Measurements from ENCODE around the gene CASP7.
"Not testable (repeated sequence)": the region's sequence is repeated elsewhere in the genome, so short reads cannot be mapped to it uniquely, and the experiment has no call there.

Gene CASP7

DNA sequence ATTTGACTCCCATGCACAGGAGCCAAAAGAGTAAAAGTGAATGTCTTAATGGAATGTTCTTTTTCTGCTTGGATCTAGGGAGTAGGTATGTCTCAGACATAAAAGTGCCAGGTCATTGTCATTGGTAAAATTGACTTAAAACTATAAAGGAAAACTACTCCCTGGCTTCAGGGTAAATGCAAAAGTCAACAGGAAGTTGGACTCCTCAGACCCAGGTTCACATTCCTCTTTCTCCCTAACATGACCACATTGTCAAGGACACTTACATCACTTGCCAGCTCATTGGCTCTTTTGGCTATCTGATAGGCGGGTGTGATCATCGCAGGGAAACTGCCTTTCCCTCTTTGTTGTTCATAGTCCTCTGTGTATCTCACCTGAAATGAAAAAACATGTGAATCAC, 29.5 kb upstream of the CASP7 start:
- Histone ChIP-seq H3K27ac (ENCODE audit: low read length) (no peak overlapping the region), H3K27me3 (ENCODE audit: low read depth, low read length) (no peaks in the 10 kb centered on the region), H3K4me3 (ENCODE audit: low read depth in 1 of 2, low read length in 2 of 2) (no peak overlapping the region), H3K9me3 (ENCODE audit: control insufficient read depth in 1 of 2, low read length in 2 of 2) (no peaks in the 10 kb centered on the region), H3K4me1 (ENCODE audit: control insufficient read depth in 1 of 2, insufficient read depth in 2 of 2, low read length in 2 of 2) (no peaks in the 10 kb centered on the region), H3K36me3 (ENCODE audit: control insufficient read depth in 1 of 2, insufficient read depth in 2 of 2, low read length in 2 of 2) (no peaks in the 10 kb centered on the region)

DNA sequence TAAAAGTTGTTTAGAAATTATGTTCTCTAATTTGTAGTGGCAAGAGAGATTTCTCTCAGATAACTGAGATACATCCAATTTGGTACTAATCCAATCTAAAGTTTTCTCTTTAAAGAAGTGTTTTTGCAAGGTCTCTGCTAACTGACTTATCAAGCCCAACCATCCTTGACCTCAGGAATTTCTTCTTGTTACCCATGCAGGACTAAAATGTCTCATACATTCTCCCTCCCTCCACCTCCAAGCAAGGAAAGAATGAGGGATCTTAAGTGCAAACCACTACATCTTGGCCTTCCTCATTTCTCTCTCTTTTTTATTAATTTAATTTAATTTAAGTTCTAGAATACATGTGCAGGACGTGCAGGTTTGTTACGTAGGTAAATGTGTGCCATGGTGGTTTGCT, 28.7 kb upstream of the CASP7 start:
- no peak overlapping the region for H3K4me3 ChIP-seq (ENCODE audit: low read depth in 1 of 2, low read length in 2 of 2)
- no peaks in the 10 kb centered on the region for H3K9me3 ChIP-seq (ENCODE audit: control insufficient read depth in 1 of 2, low read length in 2 of 2)
- H3K4me1 ChIP-seq (ENCODE audit: control insufficient read depth in 1 of 2, insufficient read depth in 2 of 2, low read length in 2 of 2), result no peaks in the 10 kb centered on the region
- no peaks in the 10 kb centered on the region for H3K27me3 ChIP-seq (ENCODE audit: low read depth, low read length)
- H3K36me3 ChIP-seq (ENCODE audit: control insufficient read depth in 1 of 2, insufficient read depth in 2 of 2, low read length in 2 of 2), result no peaks in the 10 kb centered on the region
- H3K27ac ChIP-seq (ENCODE audit: low read length), result no peak overlapping the region

DNA sequence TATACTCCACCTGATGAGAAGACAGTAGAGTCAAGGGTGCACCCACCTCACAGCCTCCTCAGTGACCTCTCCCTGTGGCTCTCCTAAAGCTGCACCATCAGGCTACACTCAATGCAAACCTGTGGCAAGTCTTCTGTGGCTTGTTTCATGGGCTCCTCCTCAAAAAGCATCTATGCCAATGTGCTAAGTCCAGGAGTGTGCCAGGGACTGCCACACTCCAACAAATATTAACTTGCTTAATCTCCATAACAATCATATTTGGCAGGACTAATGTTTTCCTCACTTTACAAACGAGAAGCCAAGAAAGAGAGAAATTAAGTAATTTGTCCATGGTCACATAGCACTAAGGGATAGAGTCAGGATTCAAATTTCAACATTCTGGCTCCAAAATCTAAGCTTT, 27.8 kb upstream of the CASP7 start:
- Histone ChIP-seq H3K36me3 (ENCODE audit: control insufficient read depth in 1 of 2, insufficient read depth in 2 of 2, low read length in 2 of 2) (no peaks in the 10 kb centered on the region), H3K9me3 (ENCODE audit: control insufficient read depth in 1 of 2, low read length in 2 of 2) (no peaks in the 10 kb centered on the region), H3K27me3 (ENCODE audit: low read depth, low read length) (no peaks in the 10 kb centered on the region), H3K4me3 (ENCODE audit: low read depth in 1 of 2, low read length in 2 of 2) (no peak overlapping the region), H3K4me1 (ENCODE audit: control insufficient read depth in 1 of 2, insufficient read depth in 2 of 2, low read length in 2 of 2) (no peaks in the 10 kb centered on the region), H3K27ac (ENCODE audit: low read length) (no peak overlapping the region)

DNA sequence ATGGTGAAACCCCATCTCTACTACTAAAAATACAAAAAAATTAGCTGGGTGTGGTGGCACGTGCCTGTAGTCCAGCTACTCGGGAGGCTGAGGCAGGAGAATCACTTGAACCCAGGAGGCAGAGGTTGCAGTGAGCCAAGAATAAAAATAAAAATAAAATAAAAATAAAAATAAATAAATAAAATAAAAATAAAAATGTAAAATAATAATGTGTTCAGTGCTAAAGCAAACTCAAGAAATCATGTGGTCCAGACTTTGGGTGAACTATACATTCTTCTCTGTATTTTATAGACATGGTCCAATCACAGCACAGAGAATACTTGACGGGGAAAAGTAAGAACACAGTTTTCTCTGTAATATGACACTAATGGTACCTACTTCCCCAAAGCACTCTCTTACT, 27.3 kb upstream of the CASP7 start:
- not testable (repeated sequence) for H3K27me3 ChIP-seq (ENCODE audit: low read depth, low read length); H3K4me3 ChIP-seq (ENCODE audit: low read depth in 1 of 2, low read length in 2 of 2); H3K9me3 ChIP-seq (ENCODE audit: control insufficient read depth in 1 of 2, low read length in 2 of 2); H3K27ac ChIP-seq (ENCODE audit: low read length); H3K4me1 ChIP-seq (ENCODE audit: control insufficient read depth in 1 of 2, insufficient read depth in 2 of 2, low read length in 2 of 2); H3K36me3 ChIP-seq (ENCODE audit: control insufficient read depth in 1 of 2, insufficient read depth in 2 of 2, low read length in 2 of 2)

DNA sequence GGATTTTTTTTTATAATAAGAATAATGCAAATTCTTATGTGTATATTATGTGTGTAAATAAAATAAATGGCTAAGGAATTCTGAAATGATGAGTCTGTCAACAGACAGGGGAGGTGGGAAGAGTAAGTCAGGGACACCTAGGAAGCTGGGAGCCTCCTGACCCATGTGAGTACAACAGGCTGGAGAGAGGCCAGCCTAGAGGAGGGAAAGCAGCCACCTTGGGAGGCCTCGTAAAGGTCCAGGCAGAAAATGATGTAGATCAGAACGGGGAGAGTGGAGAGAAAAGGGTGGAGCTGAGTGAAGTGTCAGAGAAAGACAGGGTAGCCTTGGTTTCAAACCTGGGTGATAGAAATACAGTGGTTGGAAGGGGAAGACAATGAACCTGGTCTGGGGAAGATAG, 22.8 kb upstream of the CASP7 start:
- Histone ChIP-seq H3K27ac (ENCODE audit: low read length) (no peak overlapping the region), H3K36me3 (ENCODE audit: control insufficient read depth in 1 of 2, insufficient read depth in 2 of 2, low read length in 2 of 2) (no peaks in the 10 kb centered on the region), H3K4me3 (ENCODE audit: low read depth in 1 of 2, low read length in 2 of 2) (no peak overlapping the region), H3K27me3 (ENCODE audit: low read depth, low read length) (no peaks in the 10 kb centered on the region), H3K4me1 (ENCODE audit: control insufficient read depth in 1 of 2, insufficient read depth in 2 of 2, low read length in 2 of 2) (no peaks in the 10 kb centered on the region), H3K9me3 (ENCODE audit: control insufficient read depth in 1 of 2, low read length in 2 of 2) (no peaks in the 10 kb centered on the region)

DNA sequence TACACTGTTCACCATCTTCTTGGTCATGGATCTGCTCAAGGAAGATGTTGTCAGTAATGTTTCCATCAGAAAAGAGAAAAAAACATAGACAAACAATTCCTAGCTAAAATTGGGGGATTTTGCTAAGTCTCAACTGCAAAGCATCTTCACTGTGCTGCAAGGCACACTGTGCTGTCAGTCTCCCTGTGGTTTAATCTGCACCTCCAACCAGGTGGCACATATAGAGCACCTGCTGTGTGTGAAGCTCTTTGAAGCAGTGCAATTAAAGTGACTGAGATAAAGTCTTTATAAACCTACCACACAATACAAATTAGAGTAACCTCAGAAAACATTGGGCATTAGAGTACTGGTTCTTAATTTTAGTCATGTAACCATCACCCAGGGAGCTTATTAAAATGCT, 22.2 kb upstream of the CASP7 start:
- no peaks in the 10 kb centered on the region for H3K27me3 ChIP-seq (ENCODE audit: low read depth, low read length)
- no peak overlapping the region for H3K4me3 ChIP-seq (ENCODE audit: low read depth in 1 of 2, low read length in 2 of 2)
- H3K27ac ChIP-seq (ENCODE audit: low read length), result no peak overlapping the region
- H3K36me3 ChIP-seq (ENCODE audit: control insufficient read depth in 1 of 2, insufficient read depth in 2 of 2, low read length in 2 of 2), result no peaks in the 10 kb centered on the region
- no peaks in the 10 kb centered on the region for H3K9me3 ChIP-seq (ENCODE audit: control insufficient read depth in 1 of 2, low read length in 2 of 2)
- H3K4me1 ChIP-seq (ENCODE audit: control insufficient read depth in 1 of 2, insufficient read depth in 2 of 2, low read length in 2 of 2), result no peaks in the 10 kb centered on the region

DNA sequence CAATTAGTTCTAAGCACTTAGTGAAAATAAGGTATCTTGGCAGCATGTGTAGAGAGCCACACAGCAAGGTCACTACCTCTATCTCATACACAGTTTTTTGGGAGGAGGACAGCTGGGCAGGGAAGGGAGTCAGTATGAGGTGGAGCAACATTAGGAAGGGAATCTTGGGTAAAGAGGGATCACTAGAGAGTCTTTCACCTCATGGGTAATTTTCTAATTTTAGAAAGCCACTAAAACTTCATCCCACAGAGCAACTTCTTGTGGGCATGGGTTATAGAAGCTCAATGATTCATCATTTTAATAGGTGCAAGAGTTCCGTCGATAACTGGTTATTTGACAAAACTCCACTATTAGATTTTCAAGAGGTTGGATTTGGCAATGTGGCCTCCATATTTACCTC, 18.4 kb upstream of the CASP7 start:
- Histone ChIP-seq H3K4me1 (ENCODE audit: control insufficient read depth in 1 of 2, insufficient read depth in 2 of 2, low read length in 2 of 2) (no peaks in the 10 kb centered on the region), H3K36me3 (ENCODE audit: control insufficient read depth in 1 of 2, insufficient read depth in 2 of 2, low read length in 2 of 2) (no peaks in the 10 kb centered on the region), H3K4me3 (ENCODE audit: low read depth in 1 of 2, low read length in 2 of 2) (no peak overlapping the region), H3K27ac (ENCODE audit: low read length) (no peak overlapping the region), H3K27me3 (ENCODE audit: low read depth, low read length) (no peaks in the 10 kb centered on the region), H3K9me3 (ENCODE audit: control insufficient read depth in 1 of 2, low read length in 2 of 2) (no peaks in the 10 kb centered on the region)

DNA sequence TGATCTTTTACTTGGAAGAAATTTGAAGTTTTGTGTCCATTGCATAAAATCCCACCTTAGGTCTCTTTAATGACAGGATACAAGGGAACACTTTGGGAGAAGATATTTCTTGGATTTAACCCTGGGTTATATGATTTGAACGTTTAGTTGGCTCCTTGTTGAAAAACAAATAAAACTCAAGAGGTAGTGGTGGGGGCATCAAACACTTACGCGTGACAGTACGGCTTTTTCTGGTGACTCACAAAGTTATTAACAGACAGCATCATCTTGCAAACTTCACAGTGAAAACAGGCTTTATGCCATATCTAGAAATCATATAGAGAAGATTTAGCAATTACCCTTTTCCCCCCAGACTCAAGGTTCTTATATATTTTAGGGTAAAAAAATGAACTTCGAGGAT, 16.6 kb upstream of the CASP7 start:
- Histone ChIP-seq H3K27me3 (ENCODE audit: low read depth, low read length) (no peaks in the 10 kb centered on the region), H3K9me3 (ENCODE audit: control insufficient read depth in 1 of 2, low read length in 2 of 2) (no peaks in the 10 kb centered on the region), H3K27ac (ENCODE audit: low read length) (no peak overlapping the region), H3K36me3 (ENCODE audit: control insufficient read depth in 1 of 2, insufficient read depth in 2 of 2, low read length in 2 of 2) (no peaks in the 10 kb centered on the region), H3K4me1 (ENCODE audit: control insufficient read depth in 1 of 2, insufficient read depth in 2 of 2, low read length in 2 of 2) (no peaks in the 10 kb centered on the region), H3K4me3 (ENCODE audit: low read depth in 1 of 2, low read length in 2 of 2) (no peak overlapping the region)

DNA sequence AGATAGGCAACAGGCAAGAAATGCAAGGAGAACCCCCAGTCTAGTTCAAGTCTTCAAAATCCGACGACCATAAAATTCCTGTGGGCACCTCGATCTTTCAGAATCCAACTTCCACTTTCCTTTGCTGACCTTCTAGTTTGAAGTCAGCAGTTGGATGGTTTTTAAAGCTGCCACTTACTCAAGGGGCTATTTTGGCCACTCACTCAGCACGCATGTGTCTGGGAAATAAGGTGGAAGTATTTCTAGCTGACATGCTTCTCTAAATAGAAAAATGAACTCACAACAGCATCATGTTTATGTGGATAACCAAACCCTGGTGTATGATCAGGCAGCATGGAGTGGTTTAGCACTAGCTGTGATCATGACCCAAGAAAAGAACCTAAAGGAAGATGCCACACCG, 15.8 kb upstream of the CASP7 start, which contains the start of gene NRAP:
Gene NRAP (minus strand): TSS at position 134 of the 400 bp plus-strand sequence. CDS start 159 bp downstream, outside the sequence.
- Histone ChIP-seq H3K27me3 (ENCODE audit: low read depth, low read length) (no peaks in the 10 kb centered on the region), H3K27ac (ENCODE audit: low read length) (no peak within 1 kb of the TSS), H3K4me3 (ENCODE audit: low read depth in 1 of 2, low read length in 2 of 2) (no peak within 1 kb of the TSS), H3K9me3 (ENCODE audit: control insufficient read depth in 1 of 2, low read length in 2 of 2) (no peaks in the 10 kb centered on the region), H3K4me1 (ENCODE audit: control insufficient read depth in 1 of 2, insufficient read depth in 2 of 2, low read length in 2 of 2) (no peaks in the 10 kb centered on the region), H3K36me3 (ENCODE audit: control insufficient read depth in 1 of 2, insufficient read depth in 2 of 2, low read length in 2 of 2) (no peaks in the 10 kb centered on the region)

DNA sequence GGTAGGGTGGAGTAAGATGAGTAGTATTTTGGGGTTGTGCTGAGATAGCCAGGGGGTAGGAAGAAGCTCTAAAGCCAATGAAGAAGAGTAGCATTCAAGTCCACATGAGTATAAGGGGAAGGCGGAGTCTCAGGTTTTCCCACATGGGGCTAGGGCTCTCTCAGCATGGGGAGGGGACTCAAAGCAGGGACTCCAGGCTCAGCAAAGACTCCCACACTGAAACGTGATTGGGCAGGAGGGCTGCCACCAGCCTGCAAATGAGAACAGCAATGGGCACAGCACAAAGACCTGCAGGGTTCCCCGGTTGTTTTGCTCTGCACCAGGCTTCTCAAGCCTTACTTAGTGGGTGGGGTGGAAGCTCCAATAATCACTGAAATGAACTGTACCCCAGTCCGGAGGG, 14.4 kb upstream of the CASP7 start:
- H3K4me1 ChIP-seq (ENCODE audit: control insufficient read depth in 1 of 2, insufficient read depth in 2 of 2, low read length in 2 of 2), result no peaks in the 10 kb centered on the region
- no peak overlapping the region for H3K27ac ChIP-seq (ENCODE audit: low read length)
- H3K27me3 ChIP-seq (ENCODE audit: low read depth, low read length), result no peaks in the 10 kb centered on the region
- peaks cover 0 to 3% of the 10 kb centered on the region in 2 donors for H3K9me3 ChIP-seq (ENCODE audit: control insufficient read depth in 1 of 2, low read length in 2 of 2)
- no peak overlapping the region for H3K4me3 ChIP-seq (ENCODE audit: low read depth in 1 of 2, low read length in 2 of 2)
- no peaks in the 10 kb centered on the region for H3K36me3 ChIP-seq (ENCODE audit: control insufficient read depth in 1 of 2, insufficient read depth in 2 of 2, low read length in 2 of 2)

DNA sequence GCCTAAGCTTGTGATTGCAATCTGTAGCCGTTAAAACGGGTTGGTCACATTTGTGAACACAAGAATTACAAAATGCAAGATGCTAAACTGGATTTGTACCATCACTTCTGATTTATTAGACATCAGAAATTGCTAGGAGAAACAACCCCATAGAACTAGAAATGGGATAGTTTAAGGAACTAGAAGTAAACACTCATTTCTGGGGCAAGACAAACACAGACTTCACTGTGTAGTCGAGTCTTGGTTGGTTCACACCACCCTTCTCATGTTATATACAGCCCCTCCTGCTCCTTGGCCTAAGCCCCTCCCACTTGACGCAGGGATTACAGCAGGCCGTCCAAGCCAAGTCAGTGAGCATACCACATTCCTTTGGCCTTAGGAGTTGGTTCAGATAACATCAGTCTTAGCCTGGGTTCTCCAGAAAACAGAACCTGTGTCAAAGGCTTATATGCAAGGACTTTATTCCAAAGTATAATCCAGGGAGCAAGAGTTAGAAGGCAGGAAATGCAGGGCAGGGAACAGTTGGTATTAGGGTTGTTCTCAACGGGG, 13.8 kb upstream of the CASP7 start:
- Histone ChIP-seq H3K27ac (ENCODE audit: low read length) (no peak overlapping the region), H3K9me3 (ENCODE audit: control insufficient read depth in 1 of 2, low read length in 2 of 2) (peaks cover 0 to 8% of the 10 kb centered on the region in 2 donors), H3K4me1 (ENCODE audit: control insufficient read depth in 1 of 2, insufficient read depth in 2 of 2, low read length in 2 of 2) (no peaks in the 10 kb centered on the region), H3K36me3 (ENCODE audit: control insufficient read depth in 1 of 2, insufficient read depth in 2 of 2, low read length in 2 of 2) (no peaks in the 10 kb centered on the region), H3K27me3 (ENCODE audit: low read depth, low read length) (no peaks in the 10 kb centered on the region), H3K4me3 (ENCODE audit: low read depth in 1 of 2, low read length in 2 of 2) (no peak overlapping the region)

DNA sequence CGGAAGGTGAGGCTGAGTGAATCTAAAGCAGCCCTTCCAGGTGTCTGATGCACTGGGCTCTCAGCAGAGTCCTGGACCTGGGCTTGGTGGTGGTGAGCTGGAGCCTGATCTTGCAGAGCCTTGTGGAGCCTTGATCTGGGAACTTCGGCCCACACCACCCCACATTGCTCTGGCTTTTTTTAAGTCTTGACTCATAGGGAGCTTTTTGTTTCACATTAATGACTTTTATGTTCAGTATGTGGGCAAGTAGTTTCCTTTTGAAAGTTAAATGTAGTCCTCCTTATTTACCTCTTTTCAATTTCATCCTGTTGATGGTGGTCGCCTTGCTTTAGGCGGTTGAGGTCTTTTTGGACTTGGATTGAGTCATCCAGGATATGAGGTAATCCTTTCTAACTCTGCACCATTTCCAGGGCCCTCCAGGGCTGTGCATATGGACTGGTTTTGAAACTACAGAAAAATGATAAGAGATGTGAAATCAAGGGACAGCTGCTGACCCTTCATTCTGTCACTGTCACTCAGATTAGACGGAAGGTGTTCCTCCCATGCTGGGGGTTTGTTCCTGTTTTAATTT, 12.9 kb upstream of the CASP7 start:
- Histone ChIP-seq H3K9me3 (ENCODE audit: control insufficient read depth in 1 of 2, low read length in 2 of 2) (peaks cover 0 to 8% of the 10 kb centered on the region in 2 donors), H3K27me3 (ENCODE audit: low read depth, low read length) (no peaks in the 10 kb centered on the region), H3K27ac (ENCODE audit: low read length) (no peak overlapping the region), H3K36me3 (ENCODE audit: control insufficient read depth in 1 of 2, insufficient read depth in 2 of 2, low read length in 2 of 2) (no peaks in the 10 kb centered on the region), H3K4me1 (ENCODE audit: control insufficient read depth in 1 of 2, insufficient read depth in 2 of 2, low read length in 2 of 2) (no peaks in the 10 kb centered on the region), H3K4me3 (ENCODE audit: low read depth in 1 of 2, low read length in 2 of 2) (no peak overlapping the region)

Data from muscle layer of duodenum (tissue), 2 donors.